HUES48 (cell line): Measurements from ENCODE around the gene CHAF1B.
A peak's percentile ranks its signal among the peaks of the same experiment; 100 is the strongest.
"Not testable (repeated sequence)": the region's sequence is repeated elsewhere in the genome, so short reads cannot be mapped to it uniquely, and the experiment has no call there.

Source experiments
- H3K27ac ChIP-seq: one replicate; pipeline ENCODE4 v1.7.0; 2013; ENCODE audit warnings: low read depth, low read length, inconsistent platforms
- H3K27me3 ChIP-seq: 2 replicates; pipeline ENCODE4 v1.6.1; 2013; ENCODE audit warnings: mild to moderate bottlenecking, low read length; ENCODE audit not compliant: control insufficient read depth, insufficient read depth
- H3K36me3 ChIP-seq: 2 replicates; pipeline ENCODE4 v1.6.1; 2013; ENCODE audit warnings: low read length; ENCODE audit not compliant: control insufficient read depth, insufficient read depth
- H3K4me1 ChIP-seq: 2 replicates; pipeline ENCODE4 v1.6.1; 2013; ENCODE audit warnings: mild to moderate bottlenecking, low read length; ENCODE audit not compliant: control insufficient read depth, insufficient read depth
- H3K4me3 ChIP-seq: 2 replicates; pipeline ENCODE4 v1.5.1; 2013; ENCODE audit warnings: mild to moderate bottlenecking, low read depth, low read length
- H3K9ac ChIP-seq: 2 replicates; pipeline ENCODE4 v1.6.1; 2013; ENCODE audit warnings: mild to moderate bottlenecking, low read depth, low read length, moderate library complexity
- H3K9me3 ChIP-seq: 2 replicates; pipeline ENCODE4 v1.6.1; 2013; ENCODE audit warnings: low read length; ENCODE audit not compliant: control insufficient read depth, insufficient read depth

The CHAF1B gene

GRCh38 chr21:36385233-36386030, at the start of gene CHAF1B:
CHAF1B (plus strand) TSS chr21:36385392; CDS start chr21:36386137, 745 bp downstream.
- Histone ChIP-seq H3K36me3 (peaks cover 9% of the 10 kb centered on the region), H3K4me3 (peak within 1 kb of the TSS; percentile 64), H3K27me3 (no peaks in the 10 kb centered on the region), H3K9me3 (no peaks in the 10 kb centered on the region), H3K9ac (peak within 1 kb of the TSS; percentile 80), H3K4me1 (peaks cover 8% of the 10 kb centered on the region; the same call in 1 of the 2 replicates), H3K27ac (peak within 1 kb of the TSS; percentile 47)

DNA sequence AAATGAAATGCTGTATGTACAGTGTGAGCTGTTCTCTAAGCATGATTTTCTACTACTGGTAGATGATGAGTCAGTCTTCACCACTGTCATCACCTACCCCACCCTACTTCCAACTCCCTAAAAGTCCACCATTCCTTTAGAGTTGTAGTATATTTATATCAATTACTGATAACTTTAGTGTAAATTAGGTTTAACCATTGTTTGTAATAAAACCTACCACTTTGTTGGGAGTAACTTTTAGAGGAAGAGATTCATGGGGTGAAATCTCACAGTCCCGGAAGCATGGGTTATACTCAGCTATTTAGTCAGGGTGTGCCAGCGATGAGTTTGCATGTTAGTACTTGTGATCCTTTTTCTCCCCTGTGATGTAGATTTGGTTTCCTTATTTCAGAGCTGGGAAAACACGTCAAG, 48.1 kb upstream of the CHAF1B start:
- H3K4me3 ChIP-seq = no peak overlapping the region
- H3K27me3 ChIP-seq = no peaks in the 10 kb centered on the region
- no peak overlapping the region for H3K9ac ChIP-seq
- H3K9me3 ChIP-seq = no peaks in the 10 kb centered on the region
- peaks cover 74% of the 10 kb centered on the region for H3K36me3 ChIP-seq
- H3K27ac ChIP-seq = no peak overlapping the region
- no peaks in the 10 kb centered on the region for H3K4me1 ChIP-seq

DNA sequence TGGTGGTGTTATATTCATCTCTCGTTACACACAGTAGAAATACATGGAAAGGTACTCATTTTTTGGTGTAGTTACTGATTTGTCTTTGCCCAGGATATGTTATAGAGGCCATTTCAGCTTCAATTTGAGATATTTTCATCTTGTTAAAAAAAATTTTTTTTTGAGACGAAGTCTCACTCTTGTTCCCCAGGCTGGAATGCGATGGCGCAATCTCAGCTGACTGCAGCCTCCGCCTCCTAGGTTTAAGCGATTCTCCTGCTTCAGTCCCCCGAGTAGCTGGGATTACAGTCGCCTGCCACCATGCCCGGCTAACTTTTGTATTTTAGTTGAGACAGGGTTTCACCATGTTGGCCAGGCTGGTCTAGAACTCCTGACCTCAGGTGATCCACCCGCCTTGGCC, 46.2 kb upstream of the CHAF1B start:
- H3K27me3 ChIP-seq = no peaks in the 10 kb centered on the region
- no peak overlapping the region for H3K27ac ChIP-seq
- H3K36me3 ChIP-seq = peaks cover 85% of the 10 kb centered on the region
- H3K9me3 ChIP-seq = no peaks in the 10 kb centered on the region
- H3K4me1 ChIP-seq = no peaks in the 10 kb centered on the region
- H3K4me3 ChIP-seq = no peak overlapping the region
- no peak overlapping the region for H3K9ac ChIP-seq

- not testable (repeated sequence) for H3K4me1 ChIP-seq, H3K4me3 ChIP-seq, H3K9ac ChIP-seq, H3K9me3 ChIP-seq, H3K27me3 ChIP-seq, H3K27ac ChIP-seq
- H3K36me3 ChIP-seq = peaks cover 86% of the 10 kb centered on the region
These were observed 42.6 kb upstream of the CHAF1B start for GRCh38 chr21:36342581-36342980.

DNA sequence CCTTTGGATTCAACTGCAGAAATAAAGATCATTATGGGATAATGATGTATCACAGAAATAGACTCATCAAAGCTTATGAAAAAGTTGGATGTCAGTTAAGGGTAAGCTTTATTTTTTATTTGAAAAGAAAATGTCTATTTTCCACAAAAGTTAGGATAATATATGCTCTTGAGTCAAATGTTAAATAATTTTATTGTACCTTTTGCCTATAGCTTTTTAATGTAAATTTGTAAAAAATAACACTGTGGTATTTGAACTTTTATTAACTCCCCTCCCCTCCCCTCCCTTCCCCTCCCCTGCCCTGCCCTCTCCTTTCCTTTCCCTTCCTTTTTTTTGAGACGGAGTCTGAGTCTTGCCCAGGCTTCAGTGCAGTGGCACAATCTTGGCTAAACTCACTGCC, 40.3 kb upstream of the CHAF1B start:
- no peak overlapping the region for H3K27ac ChIP-seq
- peaks cover 86% of the 10 kb centered on the region for H3K36me3 ChIP-seq
- H3K4me1 ChIP-seq = no peaks in the 10 kb centered on the region
- no peaks in the 10 kb centered on the region for H3K27me3 ChIP-seq
- no peak overlapping the region for H3K9ac ChIP-seq
- no peaks in the 10 kb centered on the region for H3K9me3 ChIP-seq
- no peak overlapping the region for H3K4me3 ChIP-seq

GRCh38 chr21:36347278-36347961, 37.8 kb upstream of the CHAF1B start:
- no peaks in the 10 kb centered on the region for H3K9me3 ChIP-seq
- no peaks in the 10 kb centered on the region for H3K27me3 ChIP-seq
- peaks cover 87% of the 10 kb centered on the region for H3K36me3 ChIP-seq
- H3K27ac ChIP-seq = no peak overlapping the region
- no peaks in the 10 kb centered on the region for H3K4me1 ChIP-seq
- H3K4me3 ChIP-seq = no peak overlapping the region
- H3K9ac ChIP-seq = no peak overlapping the region

DNA sequence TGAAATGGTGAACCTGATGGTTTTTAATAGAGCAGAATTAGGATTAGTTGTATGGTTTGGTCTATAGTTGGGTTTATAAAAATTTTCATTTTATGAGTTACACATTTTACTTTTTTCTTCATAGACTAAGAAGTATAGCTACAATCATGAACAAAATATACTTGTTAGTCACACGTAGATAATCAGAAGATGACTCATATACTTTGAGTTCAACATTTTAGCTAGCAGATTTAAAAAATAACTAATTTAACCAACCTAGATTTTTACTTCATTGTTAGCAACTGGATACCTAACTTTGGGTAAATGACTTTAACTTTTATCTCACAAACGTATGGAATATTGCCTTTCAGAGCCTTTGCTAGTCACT, 37.2 kb upstream of the CHAF1B start:
- Histone ChIP-seq H3K4me1 (no peaks in the 10 kb centered on the region), H3K4me3 (no peak overlapping the region), H3K36me3 (peaks cover 90% of the 10 kb centered on the region), H3K9ac (no peak overlapping the region), H3K27ac (no peak overlapping the region), H3K27me3 (no peaks in the 10 kb centered on the region), H3K9me3 (no peaks in the 10 kb centered on the region)

- no peak overlapping the region for H3K9ac ChIP-seq
- no peak overlapping the region for H3K4me3 ChIP-seq
- no peak overlapping the region for H3K27ac ChIP-seq
- no peaks in the 10 kb centered on the region for H3K4me1 ChIP-seq
- H3K36me3 ChIP-seq = peaks cover 81% of the 10 kb centered on the region
- no peaks in the 10 kb centered on the region for H3K27me3 ChIP-seq
- no peaks in the 10 kb centered on the region for H3K9me3 ChIP-seq
These were observed 35.9 kb upstream of the CHAF1B start for GRCh38 chr21:36349315-36349714.

- Histone ChIP-seq H3K36me3 (peaks cover 84% of the 10 kb centered on the region), H3K27ac (no peak overlapping the region), H3K4me3 (no peak overlapping the region), H3K27me3 (no peaks in the 10 kb centered on the region), H3K9me3 (no peaks in the 10 kb centered on the region), H3K4me1 (no peaks in the 10 kb centered on the region), H3K9ac (no peak overlapping the region)
These were observed 34.8 kb upstream of the CHAF1B start for GRCh38 chr21:36350282-36350910.

DNA sequence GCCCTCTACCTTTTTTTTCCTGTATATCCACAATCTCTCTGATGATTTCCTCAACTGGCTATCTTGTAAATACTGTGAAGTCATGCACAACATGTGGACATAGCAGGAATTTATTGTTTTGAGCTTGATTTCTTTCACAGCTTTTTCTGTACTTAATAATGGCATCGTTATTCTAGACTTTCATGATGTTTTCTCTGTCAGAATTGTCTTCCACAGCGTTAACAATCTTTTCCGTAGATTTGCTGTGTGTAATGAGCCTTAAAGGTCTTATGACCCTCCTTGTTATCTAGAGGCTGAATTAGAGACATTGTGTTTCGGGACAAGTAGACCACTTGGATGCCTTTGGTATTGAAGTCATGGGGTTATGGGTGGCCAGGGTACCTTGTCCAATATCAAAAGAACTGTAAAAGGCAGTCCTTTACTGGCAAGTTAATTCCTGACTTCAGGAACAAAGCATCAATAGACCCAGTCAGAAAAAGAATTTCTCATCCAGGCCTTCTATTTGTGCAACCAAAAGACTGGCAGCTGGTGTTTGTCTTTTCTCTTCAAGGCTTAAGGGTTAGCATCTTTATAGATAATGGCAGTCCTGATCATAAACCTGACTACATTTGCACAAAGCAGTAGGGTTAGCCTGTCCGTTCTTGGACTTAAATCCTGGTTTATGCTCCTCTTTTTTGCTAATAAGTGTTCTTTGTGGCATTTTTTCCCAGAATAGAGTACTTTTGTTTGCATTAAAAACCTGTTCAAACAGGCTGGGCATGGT, 30.1 kb upstream of the CHAF1B start:
- H3K27ac ChIP-seq = no peak overlapping the region
- no peaks in the 10 kb centered on the region for H3K27me3 ChIP-seq
- no peaks in the 10 kb centered on the region for H3K4me1 ChIP-seq
- no peak overlapping the region for H3K4me3 ChIP-seq
- H3K36me3 ChIP-seq = peaks cover 78% of the 10 kb centered on the region
- no peaks in the 10 kb centered on the region for H3K9me3 ChIP-seq
- no peak overlapping the region for H3K9ac ChIP-seq
